C4-2B (cell line): ENCODE data around the gene SPIN2B.

Source experiments
- ZFX ChIP-seq: fragments of 450-650 bp; IDR thresholded peaks from 2 replicates; pipeline ENCODE4 v1.6.1; 2017
- TF ChIP-seq, protein P1 (sequence below): fragments of 450-650 bp; conservative IDR thresholded peaks from 2 replicates; pipeline ENCODE4 v1.5.1; 2017; ENCODE audit warnings: mild to moderate bottlenecking

DNA sequence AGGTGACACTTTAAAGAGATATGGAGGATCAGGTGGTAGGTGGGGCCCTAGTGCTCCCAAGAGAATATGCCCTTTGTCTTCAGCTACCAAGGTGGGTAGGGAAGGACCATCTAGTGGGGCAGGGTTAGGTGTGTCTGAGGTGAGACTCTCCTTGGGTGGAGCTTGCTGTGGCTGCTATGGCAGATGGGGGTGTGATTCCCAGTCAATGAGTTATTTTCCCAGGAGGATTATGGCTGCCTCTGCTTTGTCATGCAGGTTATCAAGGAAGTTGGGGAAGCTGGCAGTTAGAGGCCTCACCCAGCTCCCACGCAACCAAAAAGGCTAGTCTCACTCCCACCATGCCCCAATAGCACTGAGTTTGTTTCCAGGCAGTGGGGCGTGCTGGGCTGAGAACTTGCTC is 33.8 kb upstream of the SPIN2B start:
- TF ChIP-seq, protein P1, sequence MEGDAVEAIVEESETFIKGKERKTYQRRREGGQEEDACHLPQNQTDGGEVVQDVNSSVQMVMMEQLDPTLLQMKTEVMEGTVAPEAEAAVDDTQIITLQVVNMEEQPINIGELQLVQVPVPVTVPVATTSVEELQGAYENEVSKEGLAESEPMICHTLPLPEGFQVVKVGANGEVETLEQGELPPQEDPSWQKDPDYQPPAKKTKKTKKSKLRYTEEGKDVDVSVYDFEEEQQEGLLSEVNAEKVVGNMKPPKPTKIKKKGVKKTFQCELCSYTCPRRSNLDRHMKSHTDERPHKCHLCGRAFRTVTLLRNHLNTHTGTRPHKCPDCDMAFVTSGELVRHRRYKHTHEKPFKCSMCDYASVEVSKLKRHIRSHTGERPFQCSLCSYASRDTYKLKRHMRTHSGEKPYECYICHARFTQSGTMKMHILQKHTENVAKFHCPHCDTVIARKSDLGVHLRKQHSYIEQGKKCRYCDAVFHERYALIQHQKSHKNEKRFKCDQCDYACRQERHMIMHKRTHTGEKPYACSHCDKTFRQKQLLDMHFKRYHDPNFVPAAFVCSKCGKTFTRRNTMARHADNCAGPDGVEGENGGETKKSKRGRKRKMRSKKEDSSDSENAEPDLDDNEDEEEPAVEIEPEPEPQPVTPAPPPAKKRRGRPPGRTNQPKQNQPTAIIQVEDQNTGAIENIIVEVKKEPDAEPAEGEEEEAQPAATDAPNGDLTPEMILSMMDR: no peak
- no peak for TF ChIP-seq ZFX
